GM06990 (cell line): ENCODE data around the gene CCKAR.

Experiments used
- DNase-seq: peaks from one replicate; pipeline ENCODE4 v3.0.0-alpha.2; 2011; ENCODE audit not compliant: insufficient read length; ENCODE audit errors: extremely low read depth
- H3K27me3 ChIP-seq: replicated peaks from 2 replicates; pipeline ENCODE4 v1.6.0; 2011; ENCODE audit warnings: low read length; ENCODE audit not compliant: control insufficient read depth, insufficient read depth
- H3K36me3 ChIP-seq: 2 replicates; pipeline ENCODE4 v1.5.1; 2011; ENCODE audit warnings: low read length; ENCODE audit not compliant: control insufficient read depth, insufficient read depth
- H3K4me3 ChIP-seq: replicated peaks from 2 replicates; pipeline ENCODE4 v1.5.1; 2011; ENCODE audit warnings: low read depth, mild to moderate bottlenecking, control low read depth, low read length
- TF ChIP-seq, protein P1 (sequence below): IDR thresholded peaks from 2 replicates; pipeline ENCODE4 v1.5.1; 2011; ENCODE audit warnings: low read length, control low read depth, mild to moderate bottlenecking, inconsistent platforms; ENCODE audit not compliant: insufficient read depth, poor library complexity, severe bottlenecking

The CCKAR gene

GRCh38 chr4:26431461-26432180 is 58.7 kb downstream of the CCKAR start:
- TF ChIP-seq, protein P1, sequence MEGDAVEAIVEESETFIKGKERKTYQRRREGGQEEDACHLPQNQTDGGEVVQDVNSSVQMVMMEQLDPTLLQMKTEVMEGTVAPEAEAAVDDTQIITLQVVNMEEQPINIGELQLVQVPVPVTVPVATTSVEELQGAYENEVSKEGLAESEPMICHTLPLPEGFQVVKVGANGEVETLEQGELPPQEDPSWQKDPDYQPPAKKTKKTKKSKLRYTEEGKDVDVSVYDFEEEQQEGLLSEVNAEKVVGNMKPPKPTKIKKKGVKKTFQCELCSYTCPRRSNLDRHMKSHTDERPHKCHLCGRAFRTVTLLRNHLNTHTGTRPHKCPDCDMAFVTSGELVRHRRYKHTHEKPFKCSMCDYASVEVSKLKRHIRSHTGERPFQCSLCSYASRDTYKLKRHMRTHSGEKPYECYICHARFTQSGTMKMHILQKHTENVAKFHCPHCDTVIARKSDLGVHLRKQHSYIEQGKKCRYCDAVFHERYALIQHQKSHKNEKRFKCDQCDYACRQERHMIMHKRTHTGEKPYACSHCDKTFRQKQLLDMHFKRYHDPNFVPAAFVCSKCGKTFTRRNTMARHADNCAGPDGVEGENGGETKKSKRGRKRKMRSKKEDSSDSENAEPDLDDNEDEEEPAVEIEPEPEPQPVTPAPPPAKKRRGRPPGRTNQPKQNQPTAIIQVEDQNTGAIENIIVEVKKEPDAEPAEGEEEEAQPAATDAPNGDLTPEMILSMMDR, result no peak
- no peak for DNase-seq
- H3K36me3 ChIP-seq, result peaks cover 2% of the 10 kb centered on the region

More at GRCh38 chr4:26431461-26432180, 58.7 kb downstream of the CCKAR start:
- Histone ChIP-seq H3K27me3 (no peaks in the 10 kb centered on the region), H3K4me3 (no peak overlapping the region)
